H7 (cell line): ENCODE results near the gene FBXL15. TPM values are rescaled to one million over a fixed set of nuclear protein-coding genes. Genes with fewer than 3 reads are reported as not detected.

Experiments
- DNase-seq: peaks from one replicate; pipeline ENCODE4 v3.0.0; 2012
- H3K27me3 ChIP-seq: 2 replicates; pipeline ENCODE4 v1.6.0; 2011; ENCODE audit warnings: mild to moderate bottlenecking, low read length; ENCODE audit not compliant: control insufficient read depth, insufficient read depth
- H3K36me3 ChIP-seq: replicated peaks from 2 replicates; pipeline ENCODE4 v1.5.1; 2011; ENCODE audit warnings: low read length; ENCODE audit not compliant: control insufficient read depth, insufficient read depth
- H3K4me3 ChIP-seq: 2 replicates; pipeline ENCODE4 v1.5.1; 2011; ENCODE audit warnings: low read depth, mild to moderate bottlenecking, control low read depth, low read length, moderate library complexity; ENCODE audit not compliant: insufficient read depth
- total RNA-seq: library from RNA; depleted of rRNA; stranded (reverse); fragments of >200 nt; shearing (Covaris generic); gene quantifications from 2 replicates; pipeline ENCODE4 v1.2.3, GENCODE V29; 2014; rRNA removed

The FBXL15 gene
- total RNA-seq = 23.0 and 29.8 TPM in 2 replicates

DNA sequence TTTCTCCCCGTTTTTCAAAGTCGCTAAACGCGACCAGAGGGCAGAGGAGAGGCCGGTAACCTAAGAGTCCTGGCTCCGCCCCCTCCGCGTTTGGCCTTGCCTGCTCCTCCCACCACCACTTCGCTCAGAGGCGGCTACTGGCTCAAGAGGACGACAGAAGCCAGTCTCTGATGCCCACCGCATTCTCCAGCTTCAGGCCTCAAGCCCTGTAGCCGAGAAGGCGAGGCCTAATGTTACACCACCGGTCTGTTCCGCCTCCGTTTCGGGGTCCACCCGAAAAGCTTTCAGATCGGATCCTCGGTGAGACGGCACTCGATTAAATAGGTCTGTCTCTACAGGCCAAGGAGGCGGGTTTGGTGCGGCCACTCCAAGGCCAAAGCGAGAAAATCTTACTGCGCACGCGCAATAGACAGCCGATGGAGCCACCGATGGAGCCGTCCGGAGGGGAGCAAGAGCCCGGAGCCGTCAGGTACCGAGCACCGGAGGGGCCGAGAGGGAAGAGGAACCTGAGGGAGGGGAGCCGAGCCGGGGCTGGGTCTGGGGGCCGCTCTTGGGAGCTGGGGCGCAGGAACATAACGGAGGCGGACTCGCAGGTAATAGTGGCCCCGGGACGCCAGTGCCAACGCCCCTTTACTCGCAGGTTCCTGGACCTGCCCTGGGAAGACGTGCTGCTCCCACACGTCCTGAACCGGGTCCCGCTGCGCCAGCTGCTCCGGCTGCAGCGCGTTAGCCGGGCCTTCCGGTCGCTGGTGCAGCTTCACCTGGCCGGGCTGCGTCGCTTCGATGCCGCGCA lies at the start of gene FBXL15:
Gene FBXL15 (plus strand): TSS at position 123 of the 793 bp plus-strand sequence. CDS start 294 bp downstream, at position 417.
- Histone ChIP-seq H3K4me3 (peak within 1 kb of the TSS; percentile 97), H3K27me3 (peaks cover 9% of the 10 kb centered on the region; the same call in 1 of the 2 replicates)
- peak; percentile 98 for DNase-seq

DNA sequence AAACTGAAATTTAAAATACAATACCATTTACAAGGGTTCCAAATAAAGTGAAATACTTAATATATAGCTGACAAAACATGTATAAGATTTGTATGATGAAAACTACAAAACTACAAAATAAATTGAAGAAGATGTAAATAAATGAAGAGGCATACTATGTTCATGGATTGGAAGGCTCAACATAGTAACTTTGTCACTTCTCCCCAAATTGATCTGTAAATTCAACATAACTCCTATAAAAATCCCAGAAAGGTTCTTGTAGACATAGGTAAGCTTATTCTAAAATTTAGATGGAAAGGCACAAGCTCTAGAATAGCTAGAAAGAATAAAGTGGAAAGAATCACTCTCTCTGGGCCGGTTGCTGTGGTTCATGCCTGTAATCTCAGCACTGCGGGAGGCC lies 49.3 kb upstream of the FBXL15 start:
- Histone ChIP-seq H3K27me3 (no peaks in the 10 kb centered on the region), H3K36me3 (peaks cover 40% of the 10 kb centered on the region), H3K4me3 (no peak overlapping the region)
- DNase-seq = no peak

More for the DNA sequence above, at the start of gene FBXL15:
- peaks cover 1% of the 10 kb centered on the region for H3K36me3 ChIP-seq

GRCh38 chr10:102375250-102375649 lies 45.4 kb upstream of the FBXL15 start:
- Histone ChIP-seq H3K4me3 (no peak overlapping the region), H3K27me3 (no peaks in the 10 kb centered on the region), H3K36me3 (peaks cover 21% of the 10 kb centered on the region)
- peak; percentile 72 for DNase-seq

- no peak for DNase-seq
- Histone ChIP-seq H3K4me3 (no peak overlapping the region), H3K27me3 (no peaks in the 10 kb centered on the region), H3K36me3 (peaks cover 16% of the 10 kb centered on the region)
These were observed 44.8 kb upstream of the FBXL15 start for GRCh38 chr10:102375867-102376266.

GRCh38 chr10:102376901-102377300 lies 43.7 kb upstream of the FBXL15 start:
- no peak for DNase-seq
- Histone ChIP-seq H3K27me3 (no peaks in the 10 kb centered on the region), H3K4me3 (no peak overlapping the region), H3K36me3 (peaks cover 14% of the 10 kb centered on the region)

- no peak overlapping the region for H3K4me3 ChIP-seq
- peaks cover 14% of the 10 kb centered on the region for H3K36me3 ChIP-seq
- no peaks in the 10 kb centered on the region for H3K27me3 ChIP-seq
- no peak for DNase-seq
These were observed 41.3 kb upstream of the FBXL15 start for GRCh38 chr10:102379383-102379782.

- H3K27me3 ChIP-seq = no peaks in the 10 kb centered on the region
- no peak overlapping the region for H3K4me3 ChIP-seq
- DNase-seq = no peak
- peaks cover 8% of the 10 kb centered on the region for H3K36me3 ChIP-seq
These were observed 38.7 kb upstream of the FBXL15 start for GRCh38 chr10:102381983-102382382.

GRCh38 chr10:102382871-102383270 lies 37.8 kb upstream of the FBXL15 start:
- Histone ChIP-seq H3K36me3 (peaks cover 8% of the 10 kb centered on the region), H3K4me3 (no peak overlapping the region), H3K27me3 (no peaks in the 10 kb centered on the region)
- no peak for DNase-seq

GRCh38 chr10:102384053-102384452 lies 36.6 kb upstream of the FBXL15 start:
- Histone ChIP-seq H3K27me3 (no peaks in the 10 kb centered on the region), H3K4me3 (no peak overlapping the region), H3K36me3 (peaks cover 7% of the 10 kb centered on the region)
- DNase-seq = peak; percentile 82

DNA sequence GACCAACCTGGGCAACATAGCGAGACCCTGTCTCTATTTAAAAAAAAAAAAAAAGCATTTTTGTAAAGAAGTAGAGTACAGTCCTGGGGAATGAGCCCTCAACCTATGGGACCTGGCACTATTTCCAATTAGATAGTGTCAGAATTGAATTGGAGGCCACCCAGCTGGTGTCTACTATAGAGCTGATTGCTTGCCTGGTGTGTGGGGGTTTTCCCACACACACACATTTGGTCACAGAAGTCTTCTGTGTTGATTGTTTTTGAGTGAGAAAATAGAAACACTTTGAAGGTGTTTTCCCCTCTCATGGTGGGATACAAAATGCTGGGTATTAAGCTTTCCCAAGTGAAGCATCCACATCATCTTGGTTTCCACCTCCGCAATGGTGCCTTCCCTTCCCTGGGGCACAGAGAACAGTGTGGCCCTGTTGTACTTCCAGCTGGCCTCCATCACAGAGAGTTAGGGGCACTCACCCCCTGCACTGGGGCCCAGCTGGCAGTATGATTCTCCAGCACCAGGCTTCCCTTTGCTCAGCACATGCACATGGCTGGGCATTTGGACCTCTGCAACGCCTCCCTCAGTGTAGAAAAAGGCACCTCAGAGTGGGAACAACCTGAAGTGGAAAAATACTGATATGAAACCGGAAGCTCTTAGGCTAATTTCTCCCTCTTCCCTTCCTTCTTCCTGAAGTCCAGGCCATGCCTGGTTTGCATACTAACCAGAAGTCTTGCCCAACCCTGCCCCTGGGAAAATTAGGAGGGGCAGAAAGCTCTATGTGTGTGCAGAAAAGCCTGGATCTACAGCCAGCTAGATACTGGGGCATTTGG lies 35.8 kb upstream of the FBXL15 start:
- H3K36me3 ChIP-seq = peaks cover 4% of the 10 kb centered on the region
- DNase-seq = no peak

GRCh38 chr10:102389894-102390293 lies 30.7 kb upstream of the FBXL15 start:
- Histone ChIP-seq H3K4me3 (no peak overlapping the region), H3K36me3 (no peaks in the 10 kb centered on the region), H3K27me3 (peaks cover 10% of the 10 kb centered on the region)
- DNase-seq = no peak

More for the DNA sequence above, 35.8 kb upstream of the FBXL15 start:
- Histone ChIP-seq H3K27me3 (no peaks in the 10 kb centered on the region), H3K4me3 (no peak overlapping the region)

DNA sequence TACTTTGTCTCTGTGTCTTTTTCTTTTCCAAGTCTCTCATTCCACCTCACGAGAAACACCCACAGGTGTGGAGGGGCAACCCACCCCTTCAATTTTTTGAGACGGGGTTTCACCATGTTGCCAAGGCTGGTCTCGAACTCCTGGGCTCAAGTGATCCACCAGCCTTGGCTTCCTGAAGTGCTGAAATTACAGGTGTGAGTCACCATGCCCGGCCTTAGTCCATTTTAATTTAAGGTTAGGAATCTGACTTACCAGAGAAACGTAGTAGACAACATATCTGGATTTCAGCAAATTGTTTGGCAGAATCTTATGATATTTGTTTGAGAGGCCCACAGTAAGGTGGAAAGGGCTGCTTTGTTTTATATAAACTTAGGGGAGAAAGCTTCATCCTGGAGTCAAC lies 28.3 kb upstream of the FBXL15 start:
- no peaks in the 10 kb centered on the region for H3K36me3 ChIP-seq
- peaks cover 13% of the 10 kb centered on the region for H3K27me3 ChIP-seq
- no peak for DNase-seq
- no peak overlapping the region for H3K4me3 ChIP-seq

GRCh38 chr10:102393411-102394078 lies 27.1 kb upstream of the FBXL15 start:
- Histone ChIP-seq H3K36me3 (no peaks in the 10 kb centered on the region), H3K27me3 (peaks cover 13% of the 10 kb centered on the region), H3K4me3 (peak overlapping the region; percentile 62)
- DNase-seq = no peak

GRCh38 chr10:102394079-102394800 lies 26.4 kb upstream of the FBXL15 start:
- DNase-seq = peak; percentile 98
- peaks cover 13% of the 10 kb centered on the region for H3K27me3 ChIP-seq
- H3K36me3 ChIP-seq = no peaks in the 10 kb centered on the region
- H3K4me3 ChIP-seq = peak overlapping the region; percentile 62
